VCaP (cell line): ENCODE data around the gene SPEF1.

Experiments used
- H3K27ac ChIP-seq: fragments of 450-650 bp; 2 replicates; pipeline ENCODE4 v1.5.1; 2017
- TF ChIP-seq, protein P1 (sequence below): fragments of 450-650 bp; conservative IDR thresholded peaks from 2 replicates; pipeline ENCODE4 v1.5.1; 2017; ENCODE audit warnings: mild to moderate bottlenecking, moderate library complexity

SPEF1 gene

DNA sequence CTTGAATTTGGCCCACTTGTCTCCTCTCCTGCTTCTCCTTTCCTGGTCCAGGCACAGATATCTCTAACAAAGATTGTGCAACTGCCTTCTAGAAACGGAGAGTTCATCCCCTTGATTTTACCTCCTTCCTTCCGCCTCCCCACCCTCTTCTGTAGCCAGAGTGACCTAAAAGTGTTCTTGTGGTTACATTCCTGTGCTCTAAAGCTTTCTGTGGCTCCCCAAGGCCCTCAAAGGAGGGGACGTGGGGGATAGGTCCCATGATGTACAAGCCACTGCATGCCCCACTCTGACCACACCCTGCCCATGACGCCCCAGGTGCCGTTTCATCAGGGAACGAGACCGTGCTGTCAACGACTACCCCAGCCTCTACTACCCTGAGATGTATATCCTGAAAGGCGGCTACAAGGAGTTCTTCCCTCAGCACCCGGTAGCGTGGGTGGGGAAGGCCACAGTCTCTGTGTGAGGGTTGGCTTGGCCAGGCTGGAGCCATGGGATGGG, 23.1 kb upstream of the SPEF1 start:
- H3K27ac ChIP-seq, result no peak overlapping the region
- TF ChIP-seq, protein P1, sequence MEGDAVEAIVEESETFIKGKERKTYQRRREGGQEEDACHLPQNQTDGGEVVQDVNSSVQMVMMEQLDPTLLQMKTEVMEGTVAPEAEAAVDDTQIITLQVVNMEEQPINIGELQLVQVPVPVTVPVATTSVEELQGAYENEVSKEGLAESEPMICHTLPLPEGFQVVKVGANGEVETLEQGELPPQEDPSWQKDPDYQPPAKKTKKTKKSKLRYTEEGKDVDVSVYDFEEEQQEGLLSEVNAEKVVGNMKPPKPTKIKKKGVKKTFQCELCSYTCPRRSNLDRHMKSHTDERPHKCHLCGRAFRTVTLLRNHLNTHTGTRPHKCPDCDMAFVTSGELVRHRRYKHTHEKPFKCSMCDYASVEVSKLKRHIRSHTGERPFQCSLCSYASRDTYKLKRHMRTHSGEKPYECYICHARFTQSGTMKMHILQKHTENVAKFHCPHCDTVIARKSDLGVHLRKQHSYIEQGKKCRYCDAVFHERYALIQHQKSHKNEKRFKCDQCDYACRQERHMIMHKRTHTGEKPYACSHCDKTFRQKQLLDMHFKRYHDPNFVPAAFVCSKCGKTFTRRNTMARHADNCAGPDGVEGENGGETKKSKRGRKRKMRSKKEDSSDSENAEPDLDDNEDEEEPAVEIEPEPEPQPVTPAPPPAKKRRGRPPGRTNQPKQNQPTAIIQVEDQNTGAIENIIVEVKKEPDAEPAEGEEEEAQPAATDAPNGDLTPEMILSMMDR, result no peak

DNA sequence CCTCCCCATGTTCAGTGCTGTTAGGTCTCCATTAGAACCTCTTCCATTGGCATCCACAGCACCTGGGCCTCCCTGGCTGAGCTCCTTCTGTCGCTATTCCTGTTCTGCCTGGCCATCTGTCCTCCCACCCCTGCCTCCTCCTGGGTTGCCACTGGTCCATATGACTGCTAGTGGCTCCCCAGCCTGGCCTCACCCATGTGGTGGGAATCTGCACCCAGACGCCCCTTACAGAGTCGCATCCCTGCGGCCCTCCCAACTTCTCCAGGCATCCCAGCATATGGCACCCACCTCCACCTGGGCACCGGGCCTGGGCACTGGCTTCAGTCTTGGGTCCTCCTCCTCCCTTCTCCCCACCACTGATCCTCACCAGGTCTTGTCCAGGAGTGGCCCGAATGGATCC, 22.6 kb upstream of the SPEF1 start:
- TF ChIP-seq, protein P1, result no peak
- H3K27ac ChIP-seq, result no peak overlapping the region

DNA sequence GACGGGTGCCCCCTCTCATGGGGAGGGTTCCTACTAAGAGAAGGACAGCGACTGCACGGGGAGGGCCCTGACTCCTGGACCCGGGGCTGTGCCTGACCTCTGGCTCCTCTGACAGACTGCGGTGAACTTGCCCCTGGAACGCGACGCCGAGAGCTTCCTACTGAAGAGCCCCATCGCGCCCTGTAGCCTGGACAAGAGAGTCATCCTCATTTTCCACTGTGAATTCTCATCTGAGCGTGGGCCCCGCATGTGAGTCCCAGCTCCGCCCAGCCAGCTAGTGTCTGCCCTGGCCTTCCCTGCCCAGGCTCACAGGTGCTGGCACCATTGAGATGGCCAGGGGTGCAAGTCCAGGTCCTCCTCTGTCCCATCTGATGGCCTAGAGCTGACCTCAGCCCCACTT, 22.0 kb upstream of the SPEF1 start:
- TF ChIP-seq, protein P1, result no peak
- no peak overlapping the region for H3K27ac ChIP-seq

DNA sequence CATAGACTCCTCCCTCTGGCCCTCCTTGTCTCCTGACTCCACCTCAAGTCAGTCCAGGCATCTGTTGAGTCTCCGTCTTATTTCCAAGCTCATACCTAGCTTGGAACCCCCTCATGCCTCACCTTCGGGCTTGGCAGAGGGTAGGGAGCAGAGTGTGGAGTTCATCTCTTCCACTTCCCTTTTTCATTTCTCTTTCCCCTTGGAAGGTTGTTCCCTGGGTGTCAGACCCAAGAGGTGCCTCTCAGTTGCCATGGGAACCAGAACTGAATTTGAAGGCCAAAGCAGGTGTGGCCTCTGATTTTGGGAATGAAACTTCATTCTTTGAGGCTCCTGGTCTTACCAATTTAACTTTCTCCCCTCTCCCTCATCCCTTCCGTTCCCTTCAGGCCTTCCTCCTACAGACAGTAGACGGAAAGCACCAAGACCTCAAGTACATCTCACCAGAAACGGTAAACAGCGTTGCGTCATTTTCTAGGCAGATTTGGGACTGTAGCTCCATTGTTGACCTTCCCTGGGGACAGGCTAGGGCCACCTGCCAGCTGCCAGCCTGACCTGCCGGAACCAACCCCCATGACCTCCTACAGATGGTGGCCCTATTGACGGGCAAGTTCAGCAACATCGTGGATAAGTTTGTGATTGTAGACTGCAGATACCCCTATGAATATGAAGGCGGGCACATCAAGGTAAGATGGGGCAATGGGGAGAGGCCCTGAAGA, 21.4 kb upstream of the SPEF1 start:
- TF ChIP-seq, protein P1, result no peak
- no peak overlapping the region for H3K27ac ChIP-seq

DNA sequence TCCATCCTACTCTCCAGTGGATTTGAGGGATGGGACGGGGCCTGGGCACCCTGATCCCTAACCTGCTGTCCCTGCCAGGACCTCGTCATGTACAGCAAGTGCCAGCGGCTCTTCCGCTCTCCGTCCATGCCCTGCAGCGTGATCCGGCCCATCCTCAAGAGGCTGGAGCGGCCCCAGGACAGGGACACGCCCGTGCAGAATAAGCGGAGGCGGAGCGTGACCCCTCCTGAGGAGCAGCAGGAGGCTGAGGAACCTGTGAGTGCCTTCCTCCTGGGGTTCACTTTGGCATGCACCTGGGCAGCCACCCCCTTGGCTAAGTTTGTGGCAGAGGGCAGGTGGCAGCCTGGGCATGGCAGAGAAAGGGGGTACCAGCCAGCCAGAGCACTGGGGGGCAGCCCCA, 20.6 kb upstream of the SPEF1 start:
- TF ChIP-seq, protein P1, result no peak

DNA sequence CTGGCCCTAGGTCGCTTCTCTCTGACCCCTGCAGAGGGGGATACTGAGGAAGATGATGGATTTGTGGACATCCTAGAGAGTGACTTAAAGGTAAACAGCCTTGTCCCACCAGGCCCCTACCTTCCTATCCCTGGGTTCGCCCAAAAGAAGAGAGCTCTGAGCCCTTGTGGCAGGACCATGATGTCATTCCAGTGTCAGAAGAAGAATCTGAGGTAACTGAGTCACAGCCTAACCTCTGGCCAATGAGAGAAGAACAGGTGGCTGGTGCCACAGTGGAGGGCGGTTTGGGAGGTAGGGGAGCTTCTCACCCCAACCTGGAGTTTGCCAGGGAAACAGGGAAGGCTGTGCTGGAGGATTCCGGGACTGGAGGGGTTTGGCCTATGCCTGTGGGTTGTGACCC, 20.1 kb upstream of the SPEF1 start:
- H3K27ac ChIP-seq, result no peak overlapping the region
- TF ChIP-seq, protein P1, result no peak

More for the DNA sequence above, 20.6 kb upstream of the SPEF1 start:
- no peak overlapping the region for H3K27ac ChIP-seq

DNA sequence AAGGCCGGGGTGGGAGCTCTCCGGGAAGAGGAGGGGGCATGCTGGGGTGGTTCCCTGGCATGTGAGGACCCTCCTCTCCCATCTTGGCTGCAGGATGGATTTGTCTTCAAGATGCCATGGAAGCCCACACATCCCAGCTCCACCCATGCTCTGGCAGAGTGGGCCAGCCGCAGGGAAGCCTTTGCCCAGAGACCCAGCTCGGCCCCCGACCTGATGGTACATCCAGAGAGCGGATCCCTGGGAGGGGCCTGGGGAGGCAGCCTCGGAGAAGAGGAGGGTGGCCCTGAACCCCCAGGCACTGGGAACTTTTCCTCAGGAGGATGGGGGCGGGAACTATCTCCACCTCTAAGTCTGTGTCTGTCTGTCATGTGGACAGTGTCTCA, 19.6 kb upstream of the SPEF1 start:
- H3K27ac ChIP-seq, result no peak overlapping the region

More for the DNA sequence above, 19.6 kb upstream of the SPEF1 start:
- TF ChIP-seq, protein P1, result no peak
